Body of pancreas (tissue), 4 donors: Measurements from ENCODE around the gene SLF2.

Experiments used
- CTCF ChIP-seq, 7 experiments: fragments of 450-650 bp in 4 of 7; fragments of 200-600 bp in 3 of 7; sonication (generic) in 3 of 7; IDR thresholded peaks; one replicate each; pipeline ENCODE4 v1.5.1; 2016 to 2019; ENCODE audit warnings: antibody characterized with exemption in 7 of 7
- POLR2A ChIP-seq, 3 donors: fragments of 450-650 bp; IDR thresholded peaks; one replicate each; pipeline ENCODE4 v1.6.1; 2016; ENCODE audit warnings: antibody characterized with exemption in 3 of 3, mild to moderate bottlenecking in 2 of 3

- TF ChIP-seq CTCF (IDR thresholded peaks at IDR 0.05), result no peak
- no peak for TF ChIP-seq POLR2A (IDR thresholded peaks at IDR 0.05)
Measured at GRCh38 chr10:100977436-100977835, 64.7 kb downstream of the SLF2 start.
